Testis (tissue), 3 donors: ENCODE results near the gene BLMH. TPM values are rescaled to one million over a fixed set of nuclear protein-coding genes. Genes with fewer than 3 reads are reported as not detected.

Experiments
- DNase-seq: peaks from one replicate; pipeline ENCODE4 v3.0.0-alpha.2; 2019
- H3K27ac ChIP-seq, 2 donors: fragments of 200-600 bp; sonication (generic); one replicate each; pipeline ENCODE4 v1.5.1; 2019
- H3K27me3 ChIP-seq: fragments of 200-600 bp; sonication (generic); one replicate; pipeline ENCODE4 v1.5.1; 2019
- H3K36me3 ChIP-seq: fragments of 200-600 bp; sonication (generic); one replicate; pipeline ENCODE4 v1.5.1; 2017; ENCODE audit warnings: low read depth; ENCODE audit errors: missing control alignments
- H3K4me1 ChIP-seq: fragments of 200-600 bp; sonication (generic); one replicate; pipeline ENCODE4 v1.5.1; 2019
- H3K4me3 ChIP-seq, 2 donors: fragments of 200-600 bp; sonication (generic); one replicate each; pipeline ENCODE4 v1.5.1; 2017 to 2019
- H3K9me3 ChIP-seq: fragments of 200-600 bp; sonication (generic); one replicate; pipeline ENCODE4 v1.5.1; 2017
- CTCF ChIP-seq, 3 experiments: fragments of 450-650 bp in 2 of 3; fragments of 200-600 bp in 1 of 3; sonication (generic) in 1 of 3; IDR thresholded peaks; one replicate each; pipeline ENCODE4 v1.5.1; 2016 to 2019; ENCODE audit warnings: antibody characterized with exemption in 3 of 3, mild to moderate bottlenecking in 2 of 3, moderate library complexity in 1 of 3
- POLR2A ChIP-seq: fragments of 450-650 bp; IDR thresholded peaks from one replicate; pipeline ENCODE4 v1.6.1; 2017; ENCODE audit warnings: antibody characterized with exemption, mild to moderate bottlenecking, moderate library complexity
- WGBS, 2 donors: methylation state at CpG; one replicate each; pipeline ENCODE4 v1.1.5; 2018; 5-methylcytosine and 5-hydroxymethylcytosine counted together
- intact Hi-C: fragments of 100-400 bp; cut with DNase I; formaldehyde crosslinking; loops from one replicate; pipeline ENCODE4 v1.15.1; 2023; ENCODE audit warnings: low total_unique reads
- polyA plus RNA-seq: library from polyadenylated mRNA; stranded (reverse); fragments of 350-450 nt; fragmentation: Illumina TruSeq; extraction: RNeasy Lipid Tissue Mini Kit (QIAGEN cat#74804); gene quantifications from one replicate; pipeline ENCODE4 v1.2.3, GENCODE V29; 2014; ENCODE audit warnings: low read depth, low replicate concordance; ENCODE audit not compliant: insufficient read depth
- total RNA-seq, 2 donors: library from RNA; depleted of rRNA; stranded (reverse); fragments of >200 nt; gene quantifications; one replicate each; pipeline ENCODE4 v1.2.3, GENCODE V29; 2016

BLMH gene
- total and polyA plus RNA-seq, 3 donors from 2014 or later = 36.4 to 54.9 (median 46.9) TPM

- DNase-seq = no peak
- Histone ChIP-seq H3K4me1 (peaks cover 18% of the 10 kb centered on the region), H3K36me3 (no peaks in the 10 kb centered on the region), H3K4me3 (peak overlapping the region in 1 of 2 donors; percentile 61), H3K27me3 (no peaks in the 10 kb centered on the region), H3K27ac (no peak overlapping the region), H3K9me3 (no peaks in the 10 kb centered on the region)
- intact Hi-C loops = no loop called here
- TF ChIP-seq CTCF (IDR thresholded peaks at IDR 0.05) = no peak
- TF ChIP-seq POLR2A = no peak
- WGBS, 2 donors = 32 to 44% methylated on average over 10 of the region's 10 CpGs
These were observed 55.5 kb downstream of the BLMH start for GRCh38 chr17:30236297-30236624.

- intact Hi-C loops = no loop called here
- Histone ChIP-seq H3K27me3 (no peaks in the 10 kb centered on the region), H3K4me3 (peak within 1 kb of the TSS; percentile 44 to 61), H3K27ac (no peak within 1 kb of the TSS), H3K36me3 (no peaks in the 10 kb centered on the region), H3K4me1 (peaks cover 18% of the 10 kb centered on the region), H3K9me3 (no peaks in the 10 kb centered on the region)
- no peak for TF ChIP-seq CTCF (IDR thresholded peaks at IDR 0.05)
- no peak for TF ChIP-seq POLR2A
- no peak for DNase-seq
- WGBS, 2 donors = 2 to 4% methylated on average over 15 to 80 of the region's 82 CpGs
These were observed 56.1 kb downstream of the BLMH start, which contains the start of gene SLC6A4 for GRCh38 chr17:30235386-30236296. SLC6A4 (minus strand) TSS chr17:30235697; CDS start chr17:30221958, 13,739 bp downstream.

GRCh38 chr17:30234964-30235363 lies 56.8 kb downstream of the BLMH start:
- 20 to 30% methylated on average over 12 of the region's 12 CpGs for WGBS, 2 donors
- DNase-seq = no peak
- Histone ChIP-seq H3K36me3 (no peaks in the 10 kb centered on the region), H3K9me3 (no peaks in the 10 kb centered on the region), H3K27ac (no peak overlapping the region), H3K27me3 (no peaks in the 10 kb centered on the region), H3K4me3 (peak overlapping the region; percentile 44 to 61), H3K4me1 (peaks cover 18% of the 10 kb centered on the region)
- intact Hi-C loops = no loop called here
- TF ChIP-seq CTCF (IDR thresholded peaks at IDR 0.05) = no peak
- no peak for TF ChIP-seq POLR2A

GRCh38 chr17:30234296-30234695 lies 57.4 kb downstream of the BLMH start:
- TF ChIP-seq CTCF (IDR thresholded peaks at IDR 0.05) (no peak), POLR2A (no peak)
- Histone ChIP-seq H3K27ac (no peak overlapping the region), H3K27me3 (no peaks in the 10 kb centered on the region), H3K4me3 (no peak overlapping the region), H3K36me3 (no peaks in the 10 kb centered on the region), H3K4me1 (peaks cover 18% of the 10 kb centered on the region), H3K9me3 (no peaks in the 10 kb centered on the region)
- intact Hi-C loops = no loop called here
- no peak for DNase-seq
- WGBS, 2 donors = 77 to 83% methylated on average over 6 of the region's 6 CpGs
